H1 (cell line): ENCODE results near the gene SCN1B. TPM values are rescaled to one million over a fixed set of nuclear protein-coding genes. Genes with fewer than 3 reads are reported as not detected.

Source experiments
- CTCF ChIA-PET: fragments of 300-600 bp; sonication (Branson Sonifier 250); formaldehyde crosslinking; loops from one replicate; lab custom pipeline; 2021; ENCODE audit not compliant: partially characterized antibody; lab: Charles Lee
- POLR2A ChIA-PET: fragments of 300-600 bp; sonication (Branson Sonifier 250); formaldehyde crosslinking; loops from one replicate; lab custom pipeline; 2021; ENCODE audit warnings: inconsistent platforms; ENCODE audit not compliant: partially characterized antibody; lab: Charles Lee
- DNase-seq, 2 experiments: peaks; one replicate each; pipeline versions ENCODE4 v3.0.0 to v3.0.0-alpha.2; 2010 to 2022; ENCODE audit warnings: low spot score in 2 of 2, low read depth in 1 of 2, mixed read lengths in 1 of 2
- FAIRE-seq: peaks from 2 replicates; lab custom pipeline; 2011; peaks lifted over from hg19 to GRCh38; lab: Jason Lieb, UNC
- H2AFZ ChIP-seq: 2 replicates; pipeline ENCODE4 v1.8.1; 2012; ENCODE audit warnings: low read length, inconsistent platforms
- H2AK5ac ChIP-seq: 2 replicates; pipeline ENCODE4 v1.6.1; 2013; ENCODE audit warnings: low read depth, low read length
- H2BK120ac ChIP-seq: replicated peaks from 2 replicates; pipeline ENCODE3; 2013; ENCODE audit warnings: low read depth, low read length, inconsistent platforms
- H2BK12ac ChIP-seq: 2 replicates; pipeline ENCODE4 v1.6.1; 2013; ENCODE audit warnings: low read depth, low read length
- H2BK15ac ChIP-seq: 2 replicates; pipeline ENCODE4 v1.6.1; 2013; ENCODE audit warnings: low read length
- H2BK20ac ChIP-seq: 2 replicates; pipeline ENCODE4 v1.6.1; 2013; ENCODE audit warnings: low read length
- H2BK5ac ChIP-seq: 2 replicates; pipeline ENCODE4 v1.6.1; 2013; ENCODE audit warnings: low read depth, low read length
- H3K14ac ChIP-seq: 2 replicates; pipeline ENCODE4 v1.6.1; 2013; ENCODE audit warnings: inconsistent platforms; ENCODE audit not compliant: insufficient read length
- H3K18ac ChIP-seq: 2 replicates; pipeline ENCODE4 v1.6.1; 2013; ENCODE audit warnings: low read length; ENCODE audit errors: extremely low read depth
- H3K23ac ChIP-seq: 2 replicates; pipeline ENCODE4 v1.6.1; 2013; ENCODE audit warnings: inconsistent platforms; ENCODE audit not compliant: insufficient read length
- H3K23me2 ChIP-seq: 2 replicates; pipeline ENCODE4 v1.6.1; 2013; ENCODE audit warnings: low read depth, low read length
- H3K27ac ChIP-seq: 2 replicates; pipeline ENCODE4 v1.6.1; 2011; ENCODE audit warnings: low read depth, low read length, inconsistent platforms
- H3K27me3 ChIP-seq, 4 experiments: replicated peaks in 1 of 4; 1 replicate in 1 of 4; 2 replicates in 3 of 4; pipeline versions ENCODE4 v1.6.1 to v1.8.1; 2011 to 2013; ENCODE audit warnings: low read length in 3 of 4, mild to moderate bottlenecking in 3 of 4, inconsistent platforms in 2 of 4, mixed read lengths in 2 of 4, moderate library complexity in 1 of 4; ENCODE audit not compliant: control insufficient read depth in 3 of 4, insufficient read depth in 3 of 4; ENCODE audit errors: extremely low read depth in 1 of 4
- H3K36me3 ChIP-seq, 4 experiments: 2 replicates each; pipeline versions ENCODE4 v1.6.1 to v1.8.1; 2011 to 2013; ENCODE audit warnings: mild to moderate bottlenecking in 4 of 4, low read length in 3 of 4, moderate library complexity in 2 of 4, control low read depth in 1 of 4, inconsistent platforms in 1 of 4; ENCODE audit not compliant: insufficient read depth in 4 of 4, control insufficient read depth in 2 of 4
- H3K4ac ChIP-seq: replicated peaks from 2 replicates; pipeline ENCODE3; 2013; ENCODE audit warnings: low read length, low read depth, mixed read lengths, inconsistent platforms; ENCODE audit not compliant: insufficient read length
- H3K4me1 ChIP-seq, 4 experiments: replicated peaks in 1 of 4; 1 replicate in 1 of 4; 2 replicates in 3 of 4; pipeline versions ENCODE4 v1.6.1 to v1.8.1; 2011 to 2013; ENCODE audit warnings: low read length in 3 of 4, inconsistent platforms in 2 of 4, mixed read lengths in 1 of 4; ENCODE audit not compliant: insufficient read depth in 4 of 4, control insufficient read depth in 3 of 4
- H3K4me2 ChIP-seq, 2 experiments: 2 replicates each; pipeline versions ENCODE4 v1.6.1 to v1.8.1; 2011 to 2013; ENCODE audit warnings: low read depth in 2 of 2, low read length in 2 of 2, control low read depth in 1 of 2, inconsistent platforms in 1 of 2, mild to moderate bottlenecking in 1 of 2; ENCODE audit not compliant: insufficient read depth in 1 of 2
- H3K4me3 ChIP-seq, 4 experiments: fragments of 200-600, 300-600 bp in 1 of 4; sonication (generic), shearing (Covaris generic), sonication (Bioruptor Twin) in 1 of 4; 2 replicates each; pipeline versions ENCODE4 v1.5.1 to v1.8.1; 2011 to 2016; ENCODE audit warnings: low read length in 4 of 4, low read depth in 3 of 4, control low read depth in 2 of 4, inconsistent platforms in 2 of 4, mild to moderate bottlenecking in 2 of 4, mixed read lengths in 1 of 4, moderate library complexity in 1 of 4; ENCODE audit not compliant: insufficient read depth in 2 of 4; ENCODE audit errors: extremely low read depth in 1 of 4
- H3K56ac ChIP-seq: replicated peaks from 2 replicates; pipeline ENCODE3; 2013; ENCODE audit warnings: low read depth, mild to moderate bottlenecking, mixed read lengths, low read length, inconsistent platforms; ENCODE audit not compliant: insufficient read length
- H3K79me1 ChIP-seq: 2 replicates; pipeline ENCODE4 v1.6.1; 2013; ENCODE audit warnings: low read depth, low read length, control low read depth
- H3K79me2 ChIP-seq, 2 experiments: 2 replicates each; pipeline versions ENCODE4 v1.6.1 to v1.8.1; 2012 to 2013; ENCODE audit warnings: low read length in 2 of 2, mild to moderate bottlenecking in 2 of 2, inconsistent platforms in 1 of 2; ENCODE audit not compliant: insufficient read depth in 2 of 2, control insufficient read depth in 1 of 2
- H3K9ac ChIP-seq, 4 experiments: replicated peaks in 1 of 4; 1 replicate in 1 of 4; 2 replicates in 3 of 4; pipeline versions ENCODE4 v1.6.1 to v1.8.1; 2011 to 2013; ENCODE audit warnings: low read depth in 3 of 4, low read length in 3 of 4, control low read depth in 2 of 4, mild to moderate bottlenecking in 2 of 4, moderate library complexity in 2 of 4, inconsistent platforms in 1 of 4; ENCODE audit errors: extremely low read depth in 1 of 4
- H3K9me3 ChIP-seq, 2 experiments: 2 replicates each; pipeline versions ENCODE4 v1.6.1 to v1.8.1; 2012 to 2013; ENCODE audit warnings: mild to moderate bottlenecking in 2 of 2, moderate library complexity in 2 of 2, control low read depth in 1 of 2, inconsistent platforms in 1 of 2, low read depth in 1 of 2, low read length in 1 of 2, mixed read lengths in 1 of 2; ENCODE audit not compliant: insufficient read depth in 2 of 2
- H4K20me1 ChIP-seq, 2 experiments: replicated peaks in 1 of 2; 2 replicates each; pipeline versions ENCODE3 to v1.8.1; 2011 to 2013; ENCODE audit warnings: inconsistent platforms in 2 of 2, low read length in 2 of 2, mild to moderate bottlenecking in 1 of 2; ENCODE audit not compliant: insufficient read depth in 2 of 2, control insufficient read depth in 1 of 2
- H4K5ac ChIP-seq: 2 replicates; pipeline ENCODE4 v1.6.1; 2013; ENCODE audit warnings: low read length, low read depth, mixed read lengths, inconsistent platforms; ENCODE audit not compliant: insufficient read length
- H4K8ac ChIP-seq: 2 replicates; pipeline ENCODE4 v1.8.0; 2013; ENCODE audit warnings: mild to moderate bottlenecking, moderate library complexity, low read length, inconsistent platforms; ENCODE audit not compliant: insufficient read depth; ENCODE audit errors: extremely low read depth
- H4K91ac ChIP-seq: replicated peaks from 2 replicates; pipeline ENCODE3; 2013; ENCODE audit warnings: low read length, mixed read lengths, inconsistent platforms; ENCODE audit not compliant: insufficient read length
- KDM5A ChIP-seq: fragments of 200-600 bp; IDR thresholded peaks from 2 replicates; pipeline ENCODE4 v1.7.1; 2012; ENCODE audit warnings: mild to moderate bottlenecking, low read length, inconsistent platforms, mixed read lengths
- WGBS, 2 experiments: shearing (Covaris generic) in 1 of 2; methylation state at CpG; one replicate each; pipeline versions ENCODE4 v1.1.6 to v1.1.7; 2013 to 2015; ENCODE audit warnings: low lambda C conversion rate in 2 of 2, mixed read lengths in 2 of 2, inconsistent platforms in 1 of 2, low coverage in 1 of 2, missing lambda C conversion rate in 1 of 2; ENCODE audit not compliant: insufficient replicate concordance in 2 of 2, insufficient coverage in 1 of 2, insufficient read length in 1 of 2; ENCODE audit errors: extremely low coverage in 1 of 2, missing lambda C conversion rate in 1 of 2; 5-methylcytosine and 5-hydroxymethylcytosine counted together
- polyA plus RNA-seq, 7 experiments: library from polyadenylated mRNA; depleted of rRNA in 3 of 7; stranded (reverse) in 5 of 7; unstranded in 2 of 7; fragments of >200 nt in 5 of 7; fragments of 200-250 nt in 2 of 7; gene quantifications; 1 replicate in 5 of 7; 2 replicates in 1 of 7; 4 replicates in 1 of 7; pipeline versions ENCODE4 v1.2.1 to v1.2.3, GENCODE V29; 2011 to 2013; ENCODE audit warnings: missing spikeins in 2 of 7, mixed read lengths in 2 of 7
- total RNA-seq: library from RNA; stranded (reverse); fragmentation: NEBNext Ultra II Directional; extraction: Animal tissue kit (Norgen Biotek cat#: 25700); gene quantifications from 2 replicates; pipeline ENCODE4 v1.2.1, GENCODE V29; 2021

Gene SCN1B
- total and polyA plus RNA-seq, 2 of the 8 experiments (the other 6 are each of a cell fraction or from before 2014, with no cell fraction given) = 3.1 to 3.5 TPM

DNA sequence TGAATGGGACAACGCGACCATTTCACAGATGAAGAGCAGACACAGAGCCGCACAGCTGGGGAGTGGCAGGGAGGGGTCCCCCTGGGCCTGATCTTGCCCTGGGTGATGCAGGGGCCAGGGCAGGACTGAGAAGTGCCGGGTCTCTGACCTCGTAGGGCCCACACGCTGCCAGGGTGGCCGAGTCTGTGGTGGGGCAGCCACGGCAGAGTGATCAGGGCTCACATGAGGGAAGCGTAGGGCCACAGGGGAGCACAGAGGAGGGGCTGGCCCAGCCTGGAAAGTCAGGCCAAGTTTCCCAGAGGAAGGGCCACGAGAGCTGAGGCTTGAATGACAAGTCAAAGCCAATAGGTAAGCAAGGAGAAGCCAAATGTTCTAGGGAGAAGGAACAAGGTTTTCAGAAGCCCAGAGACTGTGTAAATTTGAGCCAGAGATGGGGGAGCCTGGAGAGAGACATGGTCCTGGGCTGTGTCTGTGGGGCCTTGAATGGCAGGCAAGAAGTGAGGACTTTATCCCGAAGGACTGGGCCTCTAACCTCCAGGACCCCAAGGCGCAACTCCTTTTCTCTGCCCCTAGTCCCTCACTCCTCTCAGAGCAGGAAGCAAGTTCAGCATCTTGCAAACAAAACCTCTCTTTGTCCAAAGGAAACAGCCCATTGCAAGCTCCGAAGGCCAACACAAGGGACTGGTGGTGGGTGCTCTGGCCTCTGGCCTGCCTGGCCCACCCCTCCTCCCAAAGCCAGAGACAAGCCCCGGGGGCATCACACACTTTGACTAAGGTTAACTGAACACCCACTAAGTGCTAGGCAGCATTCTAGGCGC lies 53.6 kb downstream of the SCN1B start:
- no peaks in the 10 kb centered on the region for H3K79me2 ChIP-seq
- no peak overlapping the region for H3K27ac ChIP-seq
- peaks cover 0 to 10% (median 1%) of the 10 kb centered on the region in 4 experiments; a peak in 3 of 7 replicates for H3K4me1 ChIP-seq
- no peak overlapping the region for H4K5ac ChIP-seq
- H3K23me2 ChIP-seq = no peaks in the 10 kb centered on the region
- H3K9ac ChIP-seq = no peak overlapping the region
- POLR2A ChIA-PET = interaction anchor here (2.4 kb wide), 1 partner anchor 16 kb away, joined by 7 read pairs; no protein-coding TSS in a partner anchor
- no peak overlapping the region for H2AFZ ChIP-seq
- TF ChIP-seq KDM5A = no peak
- no peak for DNase-seq
- no peak for FAIRE-seq
- H3K79me1 ChIP-seq = no peaks in the 10 kb centered on the region
- peaks cover 0 to 2% (median 0%) of the 10 kb centered on the region in 4 experiments; a peak in 1 of 7 replicates for H3K27me3 ChIP-seq
- no peak overlapping the region for H3K14ac ChIP-seq
- no peak overlapping the region for H4K91ac ChIP-seq
- peak overlapping the region; percentile 34; the same call in 1 of the 2 replicates for H2BK20ac ChIP-seq
- H4K8ac ChIP-seq = peak overlapping the region; percentile 71
- H2BK120ac ChIP-seq = no peak overlapping the region
- 92% methylated on average over 15 of the region's 15 CpGs; no CpG with 5 or more reads in 1 of the 2 experiments for WGBS, 2 experiments
- no peak overlapping the region for H2AK5ac ChIP-seq
- peak overlapping the region; percentile 61; the same call in 1 of the 2 replicates for H2BK12ac ChIP-seq
- H2BK15ac ChIP-seq = no peak overlapping the region
- H3K4me3 ChIP-seq = no peak overlapping the region
- H3K9me3 ChIP-seq = no peaks in the 10 kb centered on the region; a peak in 1 of 4 replicates
- no peak overlapping the region for H3K4me2 ChIP-seq
- peak overlapping the region; percentile 53; the same call in 1 of the 2 replicates for H3K18ac ChIP-seq
- no peaks in the 10 kb centered on the region for H4K20me1 ChIP-seq
- CTCF ChIA-PET = interaction anchor here (1.4 to 4.5 kb wide), 2 partner anchors 28 to 187 kb away, joined by 5 to 28 read pairs; no protein-coding TSS in a partner anchor
- H3K36me3 ChIP-seq = no peaks in the 10 kb centered on the region
- no peak overlapping the region for H2BK5ac ChIP-seq
- no peak overlapping the region for H3K4ac ChIP-seq
- no peak overlapping the region for H3K23ac ChIP-seq
- H3K56ac ChIP-seq = no peak overlapping the region
